Activated T-cell treated with anti-CD3 and anti-CD28 coated beads for 48 hours (primary cell): ENCODE data around the gene FAM50B.

ENCODE experiments used
- DNase-seq: peaks from one replicate; pipeline ENCODE4 v3.0.0-alpha.2; 2020; ENCODE audit warnings: low read depth

The FAM50B gene

GRCh38 chr6:3848925-3849605 is at the start of gene FAM50B:
FAM50B (plus strand) TSS chr6:3849373; CDS start chr6:3849812, 439 bp downstream.
- peak; percentile 88 for DNase-seq

GRCh38 chr6:3799719-3800118 is 49.5 kb upstream of the FAM50B start:
- DNase-seq: no peak

- no peak for DNase-seq
These were observed 48.2 kb upstream of the FAM50B start for GRCh38 chr6:3800850-3801591.

DNA sequence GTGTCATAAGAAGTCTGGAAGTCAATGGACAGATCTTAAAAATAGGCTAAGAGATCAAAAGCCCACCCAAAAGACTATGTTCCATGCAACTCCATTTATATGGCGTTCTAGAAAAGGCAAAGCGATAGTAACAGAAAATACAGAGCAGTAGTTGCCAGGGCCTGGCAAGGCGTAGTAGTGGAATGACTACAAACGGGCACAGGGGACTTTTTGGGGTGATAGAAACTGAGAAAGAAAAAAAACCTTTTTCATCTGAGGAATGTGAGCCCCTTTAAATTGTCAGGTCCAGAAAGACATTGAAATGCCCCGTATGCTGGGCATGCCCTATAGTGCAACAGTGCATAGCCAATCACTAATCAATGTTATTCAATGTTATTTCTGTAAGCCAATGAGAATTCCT is 47.2 kb upstream of the FAM50B start:
- DNase-seq: no peak

DNA sequence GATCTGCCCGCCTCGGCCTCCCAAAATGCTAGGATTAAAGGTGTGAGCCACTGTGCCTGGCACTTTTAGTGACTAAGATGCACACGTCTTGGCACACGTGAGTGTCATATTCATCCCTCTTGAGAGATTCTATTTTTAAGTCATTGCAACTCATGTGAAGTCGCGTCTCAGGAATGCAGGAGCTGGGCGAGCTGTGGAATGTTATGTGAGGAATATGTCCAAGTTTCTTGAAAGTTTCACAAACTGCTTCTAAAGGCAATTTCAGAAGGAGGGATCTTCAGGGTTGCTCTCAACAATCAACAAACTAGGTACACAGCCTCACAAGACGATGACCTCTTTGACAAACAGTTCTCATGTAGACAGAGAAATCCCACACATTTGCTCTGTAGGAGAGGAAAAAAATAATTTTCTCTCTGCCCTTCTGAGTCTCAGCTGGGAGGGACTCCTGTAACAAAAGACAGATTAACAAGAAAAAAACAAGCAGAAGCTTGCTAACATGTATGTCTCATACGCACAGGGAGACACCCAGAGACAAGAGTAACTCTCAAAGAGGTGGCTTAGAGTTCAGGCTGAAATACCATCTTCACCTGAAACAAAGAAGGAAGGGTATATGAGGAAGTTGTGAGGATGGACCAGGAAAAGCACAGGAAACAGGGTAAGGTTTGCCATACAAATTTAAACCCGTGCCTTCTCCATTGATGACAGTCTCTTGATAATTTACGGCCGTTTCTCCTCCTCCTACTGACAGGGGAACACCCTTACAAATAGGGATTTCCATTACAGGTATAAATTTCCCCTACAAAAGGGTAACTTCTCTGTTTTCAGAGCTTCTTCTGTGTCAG is 45.3 kb upstream of the FAM50B start:
- no peak for DNase-seq

GRCh38 chr6:3804964-3805363 is 44.2 kb upstream of the FAM50B start:
- DNase-seq: no peak

- no peak for DNase-seq
These were observed 43.6 kb upstream of the FAM50B start for GRCh38 chr6:3805448-3806123.

GRCh38 chr6:3806169-3806922 is 42.8 kb upstream of the FAM50B start:
- no peak for DNase-seq

DNA sequence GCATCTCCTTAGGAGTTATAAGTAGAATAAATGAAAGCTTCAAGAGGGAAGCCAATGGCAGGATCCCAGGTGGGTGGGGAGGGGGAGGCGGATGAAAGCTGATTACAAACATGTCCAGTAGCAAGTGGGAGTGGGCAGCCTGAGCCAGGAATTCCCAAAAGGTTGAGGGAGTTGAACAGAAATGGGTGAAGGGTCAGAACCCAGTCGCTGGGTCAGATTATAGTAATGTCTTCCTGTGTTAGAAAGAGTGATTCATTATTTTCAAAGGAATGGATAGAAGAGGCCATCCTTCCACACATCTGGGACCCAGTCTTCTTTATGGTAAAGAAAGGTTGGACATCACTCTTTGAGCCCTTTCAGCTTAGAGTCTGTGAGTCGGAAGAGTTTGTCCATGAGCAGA is 41.0 kb upstream of the FAM50B start:
- DNase-seq: no peak

DNA sequence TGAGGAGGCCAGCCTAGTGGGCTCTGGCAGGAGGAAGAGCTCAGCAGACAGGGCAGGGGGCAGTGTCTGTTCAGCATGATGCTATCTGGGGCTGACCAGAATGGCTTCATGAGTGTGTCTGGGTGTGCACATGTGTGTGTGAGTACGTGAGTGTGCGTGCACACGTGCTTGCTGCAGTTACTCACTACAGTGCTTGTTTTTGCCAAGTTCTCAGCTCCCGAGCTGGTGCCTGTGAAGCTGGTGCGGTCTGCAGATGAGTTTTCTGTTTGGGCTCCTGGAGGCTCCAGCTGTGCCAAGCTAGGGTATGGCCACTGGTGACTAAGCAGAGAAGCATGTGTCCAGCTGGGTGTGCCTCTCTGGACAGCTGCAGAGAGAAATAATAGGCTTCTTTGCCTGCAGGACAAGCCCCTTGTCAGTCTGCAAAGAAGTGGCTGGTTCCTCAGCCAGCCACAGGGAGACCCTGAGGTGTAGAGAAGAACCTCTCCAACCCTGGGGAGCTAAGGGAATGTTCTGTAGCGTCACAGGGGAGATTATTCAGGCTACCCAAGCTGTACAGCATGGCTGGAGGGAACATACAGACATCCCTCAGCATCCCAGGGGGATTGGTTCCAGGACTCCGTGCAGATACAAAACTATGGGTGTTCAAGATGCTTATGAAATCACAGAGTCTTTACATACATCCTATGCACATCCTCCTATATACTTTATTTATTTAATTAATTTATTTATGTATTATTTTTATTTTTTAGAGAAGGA is 40.2 kb upstream of the FAM50B start:
- DNase-seq: no peak

GRCh38 chr6:3809515-3809891 is 39.7 kb upstream of the FAM50B start:
- DNase-seq: no peak

- no peak for DNase-seq
These were observed 39.2 kb upstream of the FAM50B start for GRCh38 chr6:3809982-3810381.

DNA sequence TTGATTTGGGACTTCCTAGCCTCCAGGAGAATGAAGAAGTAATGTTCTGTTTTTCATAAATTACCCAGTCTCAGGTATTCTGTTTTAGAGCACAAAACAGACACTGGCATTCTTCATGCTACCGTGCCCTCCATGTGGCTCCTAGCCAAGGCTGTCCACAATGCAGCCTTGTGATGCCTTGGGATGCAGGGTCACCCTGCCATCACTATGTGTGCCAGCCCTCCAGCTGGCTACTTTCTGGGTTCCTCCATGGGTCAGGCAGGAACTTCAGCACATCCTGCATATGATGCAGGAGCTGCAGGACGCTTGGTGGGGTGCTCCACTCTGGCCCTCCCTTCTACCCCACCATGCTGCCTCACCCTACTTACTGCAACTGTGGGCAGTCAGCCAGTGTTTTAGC is 38.0 kb upstream of the FAM50B start:
- DNase-seq: no peak

GRCh38 chr6:3812596-3812995 is 36.6 kb upstream of the FAM50B start:
- DNase-seq: no peak

DNA sequence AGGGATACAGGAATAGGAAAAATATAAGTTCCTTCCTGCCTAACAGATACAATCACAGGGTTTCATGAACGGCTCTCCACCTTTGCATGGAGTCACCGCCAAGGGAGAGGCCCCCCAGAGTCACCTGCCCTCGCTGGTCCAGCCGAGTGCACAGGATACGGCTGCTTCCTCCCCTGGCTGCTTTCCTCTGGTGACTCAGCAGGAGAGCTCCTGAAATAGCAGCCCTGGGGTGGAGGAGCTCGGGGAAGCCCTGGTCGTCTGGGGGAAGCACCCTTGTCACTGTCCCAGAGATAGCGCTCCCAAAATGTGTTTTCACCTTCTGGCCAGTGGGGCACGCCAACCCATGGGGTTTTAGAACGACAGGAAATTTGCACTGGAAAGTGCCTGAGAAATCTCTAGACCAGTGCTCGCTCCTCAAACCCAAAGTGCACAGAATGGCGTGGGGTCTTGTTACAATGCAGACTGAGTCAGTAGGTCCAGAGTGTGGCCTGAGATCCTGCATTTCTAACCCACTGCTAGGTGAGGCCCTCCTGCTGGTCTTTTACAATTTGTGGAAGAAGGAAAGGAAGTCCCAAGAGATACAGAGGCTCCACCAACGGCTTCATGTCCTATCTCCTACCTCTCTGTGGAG is 35.9 kb upstream of the FAM50B start:
- no peak for DNase-seq

- DNase-seq: no peak
These were observed 35.3 kb upstream of the FAM50B start for GRCh38 chr6:3813918-3814317.

GRCh38 chr6:3814539-3814938 is 34.6 kb upstream of the FAM50B start:
- no peak for DNase-seq

GRCh38 chr6:3816251-3816650 is 32.9 kb upstream of the FAM50B start:
- DNase-seq: no peak

DNA sequence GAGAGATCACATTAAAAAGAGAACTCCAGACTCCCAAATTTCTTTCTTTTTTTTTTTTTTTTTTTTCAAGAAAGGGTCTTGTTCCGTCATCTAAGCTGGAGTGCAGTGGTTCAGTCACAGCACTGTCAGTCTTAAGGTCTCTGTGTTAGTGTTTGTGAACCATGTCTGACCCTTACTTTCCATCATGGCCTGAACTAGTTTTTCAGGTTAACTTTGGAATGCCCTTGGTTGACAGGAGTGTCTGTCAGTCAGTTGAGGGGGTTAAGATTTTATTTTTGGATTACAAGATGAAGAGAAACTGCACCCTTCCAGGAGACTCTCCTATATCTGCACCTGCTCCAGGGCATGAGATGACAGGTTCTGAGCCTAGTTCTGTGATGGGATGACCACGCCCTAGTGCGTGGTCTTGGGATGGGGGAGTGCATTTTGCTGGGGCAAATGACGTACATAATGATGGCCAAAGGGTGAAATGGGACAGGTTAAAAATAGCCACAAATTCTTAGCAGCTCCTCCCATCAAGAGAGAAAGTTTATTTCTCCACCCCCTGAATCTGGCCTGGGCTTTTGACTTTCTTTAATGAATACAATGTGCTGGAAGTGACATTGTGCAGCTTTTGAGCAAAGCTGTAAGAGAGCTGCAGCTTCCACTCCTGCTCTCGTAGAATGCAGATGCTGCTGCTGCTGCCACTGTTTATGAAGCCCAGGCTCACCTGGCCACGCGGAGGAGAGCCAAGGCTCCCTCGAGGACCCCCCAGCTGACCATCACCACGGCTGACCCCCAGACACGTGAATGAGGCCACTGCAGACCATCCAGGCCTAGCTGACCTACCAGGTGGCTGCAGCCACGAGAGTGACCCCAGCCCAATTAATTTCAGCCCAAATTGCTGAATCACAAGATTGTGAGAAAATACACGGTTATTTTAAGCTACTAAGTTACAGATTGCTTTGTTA is 29.7 kb upstream of the FAM50B start:
- DNase-seq: no peak
